Peyer's patch (tissue), 4 donors: Measurements from ENCODE around the gene SMIM36.

Source experiments
- CTCF ChIP-seq, 6 experiments: fragments of 450-650 bp in 4 of 6; fragments of 200-600 bp in 2 of 6; sonication (generic) in 1 of 6; IDR thresholded peaks; one replicate each; pipeline ENCODE4 v1.5.1; 2017 to 2019; ENCODE audit warnings: antibody characterized with exemption in 6 of 6, mild to moderate bottlenecking in 3 of 6, moderate library complexity in 1 of 6
- POLR2A ChIP-seq, 2 donors: fragments of 450-650 bp; IDR thresholded peaks; one replicate each; pipeline ENCODE4 v1.5.1; 2017; ENCODE audit warnings: antibody characterized with exemption in 2 of 2, mild to moderate bottlenecking in 2 of 2, moderate library complexity in 2 of 2

- TF ChIP-seq CTCF (IDR thresholded peaks at IDR 0.05) (no peak), POLR2A (IDR thresholded peaks at IDR 0.05) (no peak)
Measured at GRCh38 chr17:55450232-55450825, 60.9 kb downstream of the SMIM36 start.
